IPS DF 4.7 (cell line): ENCODE data around the gene PAXX.

ENCODE experiments used
- DNase-seq: peaks from one replicate; pipeline ENCODE4 v3.0.0-alpha.2; 2013; ENCODE audit warnings: low spot score; ENCODE audit errors: extremely low read depth

Gene PAXX

GRCh38 chr9:137016436-137016835, 24.2 kb downstream of the PAXX start:
- no peak for DNase-seq

- no peak for DNase-seq
Observed at GRCh38 chr9:137017071-137017470, 24.8 kb downstream of the PAXX start.

- DNase-seq = no peak
Observed at GRCh38 chr9:137017791-137018497, 25.7 kb downstream of the PAXX start.

- DNase-seq = no peak
Observed at GRCh38 chr9:137018761-137019559, 26.7 kb downstream of the PAXX start.

DNA sequence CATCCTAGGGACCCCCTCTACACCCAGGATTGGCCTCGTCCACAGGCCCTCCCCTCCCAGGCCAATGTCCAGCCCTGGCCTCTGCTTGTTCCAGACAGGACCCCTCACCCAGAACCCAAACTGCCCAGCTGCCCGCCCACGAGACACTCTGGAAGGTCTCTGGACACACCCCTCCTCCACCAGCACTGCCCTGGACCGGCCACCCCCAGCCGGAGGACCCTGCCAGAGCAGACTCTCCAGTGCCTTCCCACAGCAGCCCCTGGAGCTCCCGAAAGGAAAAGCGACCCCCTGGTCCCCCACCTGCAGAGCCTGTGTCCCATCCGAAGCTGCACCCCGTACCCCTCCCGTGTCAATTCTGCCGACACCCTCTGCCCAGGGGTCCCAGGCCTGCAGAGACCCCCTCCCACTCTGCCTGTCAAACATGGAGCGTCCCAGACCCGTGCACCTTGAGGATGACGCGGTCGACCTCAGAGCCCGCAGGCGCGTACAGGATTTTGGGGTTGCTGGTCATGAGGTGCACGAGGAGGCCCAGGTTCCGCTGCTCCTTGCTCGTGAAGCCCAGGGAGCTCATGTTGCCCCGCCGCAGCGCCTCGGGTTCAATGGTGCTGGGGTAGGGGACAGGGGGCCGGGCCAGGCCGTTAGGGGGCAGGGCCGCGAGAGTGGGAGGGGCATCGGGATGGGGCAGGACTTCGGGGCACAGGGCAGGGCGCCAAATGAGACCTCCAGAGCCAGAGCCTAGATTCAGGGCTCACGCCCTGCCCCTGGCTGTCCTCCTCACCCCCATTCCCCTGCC, 27.9 kb downstream of the PAXX start:
- no peak for DNase-seq

DNA sequence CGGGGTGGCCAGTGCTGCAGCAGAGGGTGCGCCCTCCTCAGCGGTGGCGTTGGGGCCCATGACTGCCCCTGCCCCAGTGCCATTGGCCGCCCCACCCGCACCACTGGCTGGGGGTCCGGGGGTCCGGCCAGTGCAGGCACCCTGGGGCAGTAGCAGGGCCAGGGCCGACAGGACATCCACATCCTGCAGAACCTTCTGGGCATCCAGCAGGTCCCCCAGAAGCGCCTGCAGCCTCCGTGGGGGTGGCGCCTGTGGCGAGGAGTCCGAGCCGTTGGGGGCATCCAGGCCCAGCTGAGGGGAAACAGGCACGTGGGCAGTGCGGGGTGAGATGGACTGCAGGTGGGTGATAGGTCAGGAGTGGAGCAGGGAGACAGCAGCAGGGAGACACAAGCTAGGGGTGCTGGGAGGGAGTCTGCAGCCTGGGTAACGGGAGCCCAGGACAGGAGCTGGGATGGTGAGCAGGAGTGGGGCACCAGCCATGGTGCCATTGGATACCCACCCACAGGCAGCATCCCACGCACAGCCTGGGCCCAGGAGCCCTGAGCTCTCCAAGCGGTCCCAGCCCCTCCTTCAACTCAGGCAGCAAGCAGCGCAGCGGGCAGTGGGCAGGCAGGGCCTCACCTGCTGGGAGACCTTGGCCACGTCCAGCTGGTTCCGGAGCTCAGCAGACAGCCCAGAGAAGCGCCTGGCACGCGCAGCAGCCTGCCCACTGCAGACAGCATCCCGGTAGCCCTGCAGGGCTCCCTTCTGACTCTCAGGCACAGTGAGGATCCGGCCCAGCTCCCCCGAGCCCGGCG, 28.7 kb downstream of the PAXX start:
- DNase-seq = no peak

- DNase-seq = no peak
Observed at GRCh38 chr9:137021568-137021978, 29.4 kb downstream of the PAXX start.

- no peak for DNase-seq
Observed at GRCh38 chr9:137021979-137022661, 29.9 kb downstream of the PAXX start.

DNA sequence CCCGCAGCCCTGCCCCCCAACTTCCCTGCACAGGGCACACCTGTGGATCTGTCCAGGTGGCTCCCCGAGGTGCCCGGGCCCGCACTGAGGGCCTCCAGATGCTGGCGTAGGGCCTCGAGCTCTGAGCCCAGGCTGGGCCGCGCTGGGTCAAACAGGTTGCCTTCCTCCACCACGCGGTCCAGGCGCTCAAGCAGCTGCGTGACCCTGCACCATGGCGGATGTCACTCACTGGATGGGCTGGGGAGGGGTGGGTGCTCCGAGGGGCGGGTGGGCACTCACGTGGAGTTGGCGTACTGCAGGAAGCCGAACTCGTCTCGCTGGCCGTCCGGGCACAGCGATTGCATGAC, 30.4 kb downstream of the PAXX start:
- no peak for DNase-seq

DNA sequence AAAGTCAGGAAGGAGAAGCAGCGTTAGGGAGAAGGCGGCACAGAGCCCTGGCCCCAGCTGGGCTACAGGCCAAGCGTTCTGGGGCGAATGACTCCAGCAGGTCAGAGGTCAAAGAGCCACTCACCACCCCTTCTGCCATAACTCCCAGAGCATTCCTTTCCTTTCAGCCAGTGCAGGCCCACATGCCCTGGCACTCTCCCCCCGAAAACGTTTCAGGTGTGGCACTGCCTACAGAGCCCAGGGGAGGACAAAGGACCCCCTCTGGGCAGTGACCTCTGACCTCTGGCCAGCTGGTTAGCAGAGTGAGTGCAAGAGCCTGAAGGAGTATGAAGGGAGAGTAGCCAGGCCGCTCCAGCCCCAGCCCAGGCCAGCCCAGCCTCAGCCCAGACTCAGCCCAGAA, 30.9 kb downstream of the PAXX start:
- no peak for DNase-seq

- no peak for DNase-seq
Observed at GRCh38 chr9:137023583-137023991, 31.4 kb downstream of the PAXX start.

DNA sequence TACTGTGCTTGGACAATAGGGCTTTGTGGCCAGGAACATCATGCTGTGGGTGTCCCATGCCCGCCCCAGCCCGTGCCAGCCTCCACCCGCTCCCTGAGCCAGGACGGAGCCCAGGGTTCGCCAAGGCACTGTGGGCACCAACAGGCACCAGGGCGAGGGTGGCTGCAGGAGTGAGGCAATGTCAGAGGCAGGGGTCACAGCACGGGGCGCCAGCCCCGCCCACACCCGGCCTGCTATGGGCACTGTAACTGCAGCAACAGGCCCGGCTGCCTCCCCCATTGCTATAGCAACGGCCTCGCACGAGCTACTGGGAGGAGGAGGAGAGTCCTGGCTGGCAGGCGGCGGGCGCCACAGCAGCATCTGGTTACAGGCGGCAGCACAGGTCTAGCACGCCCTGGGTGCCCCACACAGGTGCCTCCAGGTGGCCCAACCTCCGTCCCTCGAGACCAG, 33.3 kb downstream of the PAXX start:
- no peak for DNase-seq

DNA sequence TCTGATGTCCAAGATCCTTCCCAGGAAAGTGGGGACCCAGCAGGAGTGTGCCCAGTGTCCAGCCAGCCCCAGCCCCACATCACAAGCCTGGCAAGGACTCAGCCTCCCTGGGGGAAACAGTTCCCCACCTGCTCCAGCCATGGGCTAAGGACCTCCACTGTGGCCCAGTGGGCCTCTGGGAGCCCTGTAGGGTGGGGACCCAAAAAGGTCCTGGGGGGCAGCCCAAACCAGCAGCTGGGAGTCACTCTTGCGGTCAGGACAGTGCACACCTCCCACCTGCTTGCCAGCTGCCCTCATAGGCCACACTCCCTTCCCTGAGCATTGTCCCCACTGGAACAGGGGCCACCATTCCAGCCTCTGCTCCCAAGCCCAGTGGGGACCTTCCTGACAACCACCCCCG, 34.2 kb downstream of the PAXX start:
- DNase-seq = no peak

GRCh38 chr9:137026828-137027227, 34.6 kb downstream of the PAXX start:
- DNase-seq = no peak

GRCh38 chr9:137027369-137028262, 35.4 kb downstream of the PAXX start, which contains the start of gene ABCA2:
Gene ABCA2, minus strand, starts transcription at chr9:137028237. Its CDS starts 97 bp downstream, at chr9:137028140.
- no peak for DNase-seq

DNA sequence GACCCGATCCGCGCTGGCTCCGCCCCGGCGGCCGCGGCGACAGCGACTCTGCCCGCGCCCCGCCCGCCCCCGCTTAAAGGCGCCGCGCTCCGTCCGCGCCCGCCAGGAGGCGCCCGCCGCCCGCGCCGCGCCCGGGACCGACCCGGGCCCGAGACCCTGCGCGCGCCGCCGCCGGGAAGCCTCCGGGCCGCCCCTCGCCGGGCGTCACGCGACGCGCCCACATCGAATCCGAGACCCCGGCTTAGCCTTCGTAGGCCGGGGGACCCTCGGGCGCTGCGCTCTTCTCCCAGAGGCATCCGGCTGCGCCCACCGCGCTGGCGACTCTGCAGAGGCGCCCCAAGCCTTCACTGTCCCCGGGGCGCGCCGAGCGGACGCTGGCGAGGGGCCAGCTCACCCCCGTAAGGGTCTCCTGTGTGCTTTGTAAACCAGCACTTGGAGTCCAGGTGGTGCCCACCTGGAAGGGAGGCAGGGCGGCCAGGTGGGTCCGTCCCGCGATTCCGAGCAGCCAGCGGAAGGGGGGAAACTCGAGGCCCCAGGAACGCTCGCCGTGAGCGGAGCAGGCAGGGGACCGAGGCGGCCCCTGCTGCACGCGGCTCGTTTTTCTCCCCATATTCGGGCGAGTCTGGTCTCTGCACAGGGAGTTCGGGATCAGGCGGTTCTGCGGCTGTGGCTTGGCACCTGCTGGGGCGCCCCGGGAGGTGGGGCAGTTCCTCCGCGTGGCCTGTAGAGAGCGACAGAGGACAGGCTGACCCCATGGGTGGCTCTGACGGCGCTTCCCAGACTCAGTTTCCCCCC, 36.2 kb downstream of the PAXX start:
- no peak for DNase-seq

- no peak for DNase-seq
Observed at GRCh38 chr9:137029058-137029936, 37.1 kb downstream of the PAXX start.

GRCh38 chr9:137030006-137030405, 37.8 kb downstream of the PAXX start:
- no peak for DNase-seq
